SK-N-MC (cell line): ENCODE data around the gene PDZD4.

Source experiments
- DNase-seq: peaks from one replicate; pipeline ENCODE4 v3.0.0-alpha.2; 2011; ENCODE audit warnings: low read depth, low spot score
- H3K27ac ChIP-seq: fragments of 200-600 bp; sonication (generic); 2 replicates; pipeline ENCODE4 v1.5.1; 2016; ENCODE audit warnings: mixed run types
- H3K36me3 ChIP-seq: fragments of 200-600 bp; sonication (generic); 2 replicates; pipeline ENCODE4 v1.6.1; 2017; ENCODE audit warnings: antibody characterized with exemption, low read length, mixed read lengths; ENCODE audit not compliant: insufficient read depth
- H3K4me3 ChIP-seq: fragments of 200-600 bp; sonication (generic); 2 replicates; pipeline ENCODE4 v1.5.1; 2016
- H3K9ac ChIP-seq: fragments of 200-600 bp; sonication (generic); 2 replicates; pipeline ENCODE4 v1.8.0; 2017; ENCODE audit warnings: mixed run types, mixed read lengths; ENCODE audit not compliant: insufficient read length
- H3K9me3 ChIP-seq: fragments of 200-600 bp; sonication (generic); 2 replicates; pipeline ENCODE4 v1.6.1; 2017; ENCODE audit warnings: low read depth, mild to moderate bottlenecking, antibody characterized with exemption, low read length, moderate library complexity, mixed read lengths
- EZH2 ChIP-seq: fragments of 200-600 bp; sonication (generic); IDR thresholded peaks from one replicate; pipeline ENCODE4 v1.6.1; 2017; ENCODE audit warnings: antibody characterized with exemption
- FOXP2 ChIP-seq: optimal IDR thresholded peaks from 2 replicates; pipeline ENCODE3; 2011; ENCODE audit warnings: mild to moderate bottlenecking, moderate library complexity; ENCODE audit not compliant: insufficient read depth; ENCODE audit errors: extremely low read length, control extremely low read depth
- POLR2AphosphoS5 ChIP-seq: IDR thresholded peaks from 2 replicates; pipeline ENCODE4 v1.6.1; 2012; ENCODE audit warnings: mild to moderate bottlenecking, low read depth, low read length, borderline replicate concordance

The PDZD4 gene

GRCh38 chrX:153792368-153792767, 38.0 kb downstream of the PDZD4 start:
- Histone ChIP-seq H3K36me3 (no peaks in the 10 kb centered on the region; the same call in 1 of the 2 replicates), H3K4me3 (no peak overlapping the region), H3K9ac (no peak overlapping the region), H3K27ac (no peak overlapping the region), H3K9me3 (no peaks in the 10 kb centered on the region)
- TF ChIP-seq FOXP2 (no peak), EZH2 (no peak), POLR2AphosphoS5 (no peak)
- no peak for DNase-seq

- TF ChIP-seq EZH2 (no peak), FOXP2 (no peak), POLR2AphosphoS5 (no peak)
- Histone ChIP-seq H3K4me3 (no peak overlapping the region), H3K9ac (no peak overlapping the region), H3K9me3 (no peaks in the 10 kb centered on the region), H3K36me3 (no peaks in the 10 kb centered on the region; the same call in 1 of the 2 replicates), H3K27ac (no peak overlapping the region)
- no peak for DNase-seq
Measured at GRCh38 chrX:153791104-153791852, 39.1 kb downstream of the PDZD4 start.

GRCh38 chrX:153789654-153790053, 40.7 kb downstream of the PDZD4 start:
- Histone ChIP-seq H3K4me3 (no peak overlapping the region), H3K9ac (no peak overlapping the region), H3K27ac (no peak overlapping the region), H3K9me3 (no peaks in the 10 kb centered on the region), H3K36me3 (no peaks in the 10 kb centered on the region; the same call in 1 of the 2 replicates)
- TF ChIP-seq EZH2 = no peak
- no peak for TF ChIP-seq FOXP2
- no peak for TF ChIP-seq POLR2AphosphoS5
- DNase-seq = no peak

DNA sequence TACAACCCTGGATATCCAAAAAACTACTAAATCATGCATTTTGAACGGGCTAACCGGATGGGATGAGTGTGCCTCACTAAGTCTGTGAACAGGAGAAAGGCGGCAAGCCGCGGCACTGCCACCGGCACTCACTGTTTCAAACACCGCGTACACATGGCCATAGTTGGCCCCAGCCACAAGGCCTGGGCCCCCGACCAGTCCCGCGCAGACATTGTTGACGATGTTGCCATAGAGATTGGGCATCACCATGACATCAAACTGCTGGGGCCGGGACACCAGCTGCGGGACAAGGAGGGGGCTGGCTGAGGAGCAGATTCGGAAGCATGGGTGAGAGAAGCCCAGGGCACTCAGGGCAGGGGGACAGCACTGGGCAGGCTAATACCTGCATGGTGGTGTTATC, 43.7 kb downstream of the PDZD4 start:
- H3K27ac ChIP-seq = no peak overlapping the region
- H3K4me3 ChIP-seq = no peak overlapping the region
- TF ChIP-seq POLR2AphosphoS5 (no peak), EZH2 (no peak), FOXP2 (no peak)
- H3K9ac ChIP-seq = no peak overlapping the region
- DNase-seq = no peak
- H3K36me3 ChIP-seq = no peaks in the 10 kb centered on the region; the same call in 1 of the 2 replicates
- H3K9me3 ChIP-seq = no peaks in the 10 kb centered on the region

- TF ChIP-seq POLR2AphosphoS5 = no peak
- TF ChIP-seq FOXP2 = no peak
- no peak for TF ChIP-seq EZH2
- H3K4me3 ChIP-seq = no peak overlapping the region
Measured at GRCh38 chrX:153784325-153784967, 45.9 kb downstream of the PDZD4 start.

GRCh38 chrX:153783378-153784013, 46.8 kb downstream of the PDZD4 start:
- Histone ChIP-seq H3K36me3 (no peaks in the 10 kb centered on the region), H3K9me3 (no peaks in the 10 kb centered on the region), H3K27ac (no peak overlapping the region), H3K4me3 (no peak overlapping the region), H3K9ac (no peak overlapping the region)
- TF ChIP-seq EZH2 = no peak
- TF ChIP-seq POLR2AphosphoS5 = no peak
- TF ChIP-seq FOXP2 = no peak
- DNase-seq = no peak

More at GRCh38 chrX:153784325-153784967, 45.9 kb downstream of the PDZD4 start:
- Histone ChIP-seq H3K9me3 (no peaks in the 10 kb centered on the region), H3K27ac (no peak overlapping the region), H3K36me3 (no peaks in the 10 kb centered on the region), H3K9ac (no peak overlapping the region)
- no peak for DNase-seq

DNA sequence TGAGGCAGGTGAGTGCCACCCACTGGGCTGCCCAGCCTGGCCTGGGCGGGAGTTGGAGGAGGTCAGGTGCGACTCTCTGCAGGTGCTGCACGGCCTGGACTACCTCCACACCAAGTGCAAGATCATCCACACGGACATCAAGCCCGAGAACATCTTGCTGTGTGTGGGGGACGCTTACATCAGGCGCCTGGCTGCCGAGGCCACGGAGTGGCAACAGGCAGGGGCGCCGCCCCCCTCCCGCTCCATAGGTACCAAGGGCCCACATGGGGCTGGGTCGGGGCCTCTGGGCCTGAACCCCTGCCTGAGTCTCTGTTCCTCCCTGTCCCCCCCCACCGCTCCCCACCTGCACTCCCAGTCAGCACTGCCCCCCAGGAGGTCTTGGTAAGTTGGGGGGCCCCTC, 47.5 kb downstream of the PDZD4 start:
- Histone ChIP-seq H3K9me3 (no peaks in the 10 kb centered on the region), H3K27ac (no peak overlapping the region), H3K9ac (no peak overlapping the region), H3K36me3 (no peaks in the 10 kb centered on the region), H3K4me3 (no peak overlapping the region)
- DNase-seq = no peak
- no peak for TF ChIP-seq EZH2
- no peak for TF ChIP-seq POLR2AphosphoS5
- no peak for TF ChIP-seq FOXP2

DNA sequence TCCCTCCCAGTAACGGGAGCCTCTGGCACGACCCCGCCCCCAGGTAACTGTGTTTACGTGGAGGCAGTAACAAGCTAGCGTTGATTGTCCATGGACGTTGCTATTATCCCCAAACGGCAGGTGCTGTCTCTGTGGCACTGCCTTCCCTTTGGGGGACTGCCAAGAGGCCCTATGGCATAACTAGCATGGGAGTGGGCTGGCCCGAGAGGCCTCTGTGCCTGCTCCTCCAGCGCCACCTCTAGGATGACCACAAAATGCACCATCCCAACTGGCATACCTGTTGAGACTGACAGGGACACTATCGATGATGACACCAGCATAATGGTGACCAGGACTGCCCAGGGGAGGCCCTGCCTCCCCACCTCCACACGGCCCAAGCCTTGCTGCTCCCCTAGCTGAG, 48.0 kb downstream of the PDZD4 start:
- no peak for DNase-seq
- Histone ChIP-seq H3K27ac (no peak overlapping the region), H3K4me3 (no peak overlapping the region), H3K9ac (no peak overlapping the region), H3K9me3 (no peaks in the 10 kb centered on the region), H3K36me3 (no peaks in the 10 kb centered on the region)
- TF ChIP-seq EZH2 = no peak
- no peak for TF ChIP-seq POLR2AphosphoS5
- TF ChIP-seq FOXP2 = no peak
